SU-DHL-6 (cell line): Measurements from ENCODE around the gene PHF11.

ENCODE experiments used
- EZH2phosphoT487 ChIP-seq: fragments of 200-600 bp; sonication (generic), shearing (Covaris generic); conservative IDR thresholded peaks from 2 replicates; pipeline ENCODE4 v1.6.1; 2018; ENCODE audit warnings: mild to moderate bottlenecking, antibody characterized with exemption, low read length, moderate library complexity, mixed read lengths
- TF ChIP-seq, protein P1 (sequence below): fragments of 200-600 bp; sonication (generic); IDR thresholded peaks from one replicate; pipeline ENCODE4 v1.5.1; 2017; ENCODE audit warnings: antibody characterized with exemption, mild to moderate bottlenecking, low read length, moderate library complexity; ENCODE audit not compliant: insufficient read depth, poor library complexity, severe bottlenecking

DNA sequence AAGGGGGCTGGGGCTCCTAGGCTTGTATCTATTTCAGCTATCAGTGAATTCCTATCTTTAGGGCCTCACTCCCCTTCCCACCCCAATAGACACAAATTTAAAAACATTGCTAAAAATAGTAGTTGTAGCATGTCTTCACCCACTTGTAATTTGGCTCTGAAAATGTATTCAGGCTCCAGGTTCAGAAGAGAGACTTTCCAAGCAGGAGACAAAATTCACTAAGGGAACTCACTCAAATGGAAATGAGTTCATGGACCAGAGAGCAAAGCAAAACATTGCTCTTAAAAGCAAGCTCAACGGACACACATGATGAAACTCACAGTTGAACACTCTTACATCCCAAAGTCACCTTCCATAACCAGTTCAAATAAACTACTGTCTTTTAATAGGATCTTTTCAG, 36.8 kb downstream of the PHF11 start:
- TF ChIP-seq, protein P1, sequence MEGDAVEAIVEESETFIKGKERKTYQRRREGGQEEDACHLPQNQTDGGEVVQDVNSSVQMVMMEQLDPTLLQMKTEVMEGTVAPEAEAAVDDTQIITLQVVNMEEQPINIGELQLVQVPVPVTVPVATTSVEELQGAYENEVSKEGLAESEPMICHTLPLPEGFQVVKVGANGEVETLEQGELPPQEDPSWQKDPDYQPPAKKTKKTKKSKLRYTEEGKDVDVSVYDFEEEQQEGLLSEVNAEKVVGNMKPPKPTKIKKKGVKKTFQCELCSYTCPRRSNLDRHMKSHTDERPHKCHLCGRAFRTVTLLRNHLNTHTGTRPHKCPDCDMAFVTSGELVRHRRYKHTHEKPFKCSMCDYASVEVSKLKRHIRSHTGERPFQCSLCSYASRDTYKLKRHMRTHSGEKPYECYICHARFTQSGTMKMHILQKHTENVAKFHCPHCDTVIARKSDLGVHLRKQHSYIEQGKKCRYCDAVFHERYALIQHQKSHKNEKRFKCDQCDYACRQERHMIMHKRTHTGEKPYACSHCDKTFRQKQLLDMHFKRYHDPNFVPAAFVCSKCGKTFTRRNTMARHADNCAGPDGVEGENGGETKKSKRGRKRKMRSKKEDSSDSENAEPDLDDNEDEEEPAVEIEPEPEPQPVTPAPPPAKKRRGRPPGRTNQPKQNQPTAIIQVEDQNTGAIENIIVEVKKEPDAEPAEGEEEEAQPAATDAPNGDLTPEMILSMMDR = no peak
- no peak for TF ChIP-seq EZH2phosphoT487
